K562 (cell line): Measurements from ENCODE around the gene OST4. TPM values are rescaled to one million over a fixed set of nuclear protein-coding genes. Genes with fewer than 3 reads are reported as not detected.

Source experiments
- ARNT ChIP-seq, 2 experiments: fragments of 450-650 bp; IDR thresholded peaks; 2 replicates each; pipeline ENCODE4 v1.6.1; 2016; ENCODE audit warnings: mild to moderate bottlenecking in 1 of 2
- CHD7 ChIP-seq: fragments of 200-600 bp; sonication (generic); IDR thresholded peaks from one replicate; pipeline ENCODE4 v1.6.1; 2012; ENCODE audit warnings: mild to moderate bottlenecking, low read depth, low read length, inconsistent platforms
- HMGN3 ChIP-seq: IDR thresholded peaks from 2 replicates; pipeline ENCODE4 v1.6.1; 2011; ENCODE audit warnings: borderline replicate concordance, low read depth, mild to moderate bottlenecking, mixed read lengths, low read length; ENCODE audit not compliant: insufficient read length; ENCODE audit errors: extremely low read depth
- KHSRP ChIP-seq: fragments of 450-650 bp; IDR thresholded peaks from 2 replicates; pipeline ENCODE4 v1.6.1; 2017
- NFIC ChIP-seq: fragments of 450-650 bp; IDR thresholded peaks from 2 replicates; pipeline ENCODE4 v1.6.1; 2017; ENCODE audit warnings: mild to moderate bottlenecking, inconsistent platforms
- NR4A1 ChIP-seq, 2 experiments: fragments of 250-450 bp in 1 of 2; fragments of 450-650 bp in 1 of 2; sonication (Bioruptor Pico) in 1 of 2; IDR thresholded peaks; 2 replicates each; pipeline versions ENCODE4 v1.4.0 to v1.6.1; 2016 to 2020; ENCODE audit warnings: mild to moderate bottlenecking in 2 of 2, missing compliant biosample characterization in 1 of 2, missing genetic modification characterization in 1 of 2, moderate library complexity in 1 of 2
- POU5F1 ChIP-seq: fragments of 150-350 bp; IDR thresholded peaks from 2 replicates; pipeline ENCODE4 v1.6.1; 2014; ENCODE audit warnings: borderline replicate concordance, low read length, low read depth, mild to moderate bottlenecking; ENCODE audit not compliant: partially characterized antibody
- RUNX1 ChIP-seq: sonication (generic); IDR thresholded peaks from 2 replicates; pipeline ENCODE4 v1.6.1; 2016; ENCODE audit warnings: antibody characterized with exemption, low read depth
- SIRT6 ChIP-seq: IDR thresholded peaks from one replicate; pipeline ENCODE4 v1.6.1; 2012; ENCODE audit warnings: low read depth, mild to moderate bottlenecking, control low read depth, inconsistent platforms, low read length, moderate library complexity
- TARDBP ChIP-seq: fragments of 450-650 bp; IDR thresholded peaks from 2 replicates; pipeline ENCODE4 v1.6.1; 2016
- TEAD1 ChIP-seq, 2 experiments: fragments of 450-650 bp in 1 of 2; sonication (generic) in 1 of 2; formaldehyde crosslinking; IDR thresholded peaks; 2 replicates each; pipeline versions ENCODE4 v1.4.0 to v1.8.0; 2020 to 2022; ENCODE audit warnings: mild to moderate bottlenecking in 2 of 2, missing genetic modification reagents in 1 of 2
- TRIM25 ChIP-seq: fragments of 450-650 bp; IDR thresholded peaks from 2 replicates; pipeline ENCODE4 v1.7.0; 2016; ENCODE audit warnings: borderline replicate concordance
- ZNF444 ChIP-seq: fragments of 250-450 bp; sonication (Bioruptor Pico); IDR thresholded peaks from 2 replicates; pipeline ENCODE4 v1.4.0; 2020; ENCODE audit warnings: mild to moderate bottlenecking, moderate library complexity
- polyA plus RNA-seq, 8 experiments: library from polyadenylated mRNA; depleted of rRNA in 4 of 8; stranded (reverse) in 5 of 8; unstranded in 3 of 8; fragments of >200 nt; fragmentation: Nextera tagmentation in 2 of 8; fragmentation: Illumina TruSeq in 1 of 8; extraction: Ambion mirVana in 2 of 8; extraction: Trizol in 1 of 8; gene quantifications; 2 replicates each; pipeline versions ENCODE4 v1.2.1 to v1.2.3, GENCODE V29; 2011 to 2014; ENCODE audit warnings: inconsistent platforms in 1 of 8, missing spikeins in 1 of 8
- total RNA-seq, 7 experiments: library from RNA; depleted of rRNA in 6 of 7; stranded (reverse); fragments of >200 nt in 6 of 7; fragmentation: Illumina TruSeq in 2 of 7; extraction: Trizol in 2 of 7; gene quantifications; 2 replicates each; pipeline versions ENCODE4 v1.2.1 to v1.2.3, GENCODE V29; 2011 to 2021; ENCODE audit warnings: low replicate concordance in 1 of 7
- TF ChIP-seq, protein P1 (sequence below): sonication (generic); formaldehyde crosslinking; IDR thresholded peaks from 2 replicates; pipeline ENCODE4 v1.8.1; 2023; ENCODE audit warnings: mild to moderate bottlenecking, missing genetic modification reagents

The OST4 gene
- total and polyA plus RNA-seq, 9 of the 15 experiments (the other 6 are each of a cell fraction or from before 2014, with no cell fraction given), result 186 to 1,155 (median 355) TPM

DNA sequence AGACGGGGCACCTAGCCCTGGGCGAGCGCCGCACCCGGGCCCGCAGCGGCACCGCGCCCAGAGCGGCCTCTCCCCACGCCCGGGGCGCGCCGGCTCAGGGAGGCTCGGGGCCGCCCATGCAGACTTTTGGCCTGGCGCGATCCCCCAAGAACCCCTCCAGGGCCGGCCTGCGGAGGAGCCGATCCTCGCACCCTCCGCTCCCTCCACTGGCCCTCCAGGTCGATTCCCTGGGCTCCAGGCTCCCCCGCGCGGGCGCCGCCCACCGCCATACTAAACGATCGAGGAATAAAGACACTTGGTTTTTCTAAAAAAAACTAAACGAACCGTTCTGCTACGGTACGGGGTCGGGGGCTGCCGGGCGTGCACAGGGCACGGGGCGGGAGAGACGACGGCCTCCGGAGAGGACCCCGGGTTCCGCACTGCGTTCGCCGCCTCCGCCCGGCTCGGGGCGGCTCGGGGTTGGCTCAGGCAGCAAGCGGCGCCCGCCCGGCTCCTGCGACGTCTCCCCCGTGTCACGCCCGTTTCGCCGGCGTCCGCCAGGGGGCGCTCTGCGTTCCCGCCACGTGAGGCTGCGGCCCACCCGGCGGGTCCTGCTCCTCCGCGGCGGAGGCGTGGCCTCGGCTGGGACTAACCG, 14.8 kb upstream of the OST4 start (continued):
- peak in 1 of 2 experiments; percentile 51; a peak in 1 of 4 replicates for TF ChIP-seq TEAD1 (CRISPR knock-in tag; IDR thresholded peaks at IDR 0.05)
- no peak for TF ChIP-seq ARNT (IDR thresholded peaks at IDR 0.05)
- TF ChIP-seq SIRT6, result no peak
- TF ChIP-seq TARDBP, result no peak
- TF ChIP-seq CHD7, result no peak
- no peak for TF ChIP-seq POU5F1
- peak; percentile 67 for TF ChIP-seq HMGN3
- TF ChIP-seq NR4A1 (CRISPR knock-in tag; IDR thresholded peaks at IDR 0.05), result no peak
- TF ChIP-seq NR4A1 (tag; IDR thresholded peaks at IDR 0.05), result no peak
- TF ChIP-seq RUNX1, result no peak
- TF ChIP-seq KHSRP, result no peak
- TF ChIP-seq, protein P1, sequence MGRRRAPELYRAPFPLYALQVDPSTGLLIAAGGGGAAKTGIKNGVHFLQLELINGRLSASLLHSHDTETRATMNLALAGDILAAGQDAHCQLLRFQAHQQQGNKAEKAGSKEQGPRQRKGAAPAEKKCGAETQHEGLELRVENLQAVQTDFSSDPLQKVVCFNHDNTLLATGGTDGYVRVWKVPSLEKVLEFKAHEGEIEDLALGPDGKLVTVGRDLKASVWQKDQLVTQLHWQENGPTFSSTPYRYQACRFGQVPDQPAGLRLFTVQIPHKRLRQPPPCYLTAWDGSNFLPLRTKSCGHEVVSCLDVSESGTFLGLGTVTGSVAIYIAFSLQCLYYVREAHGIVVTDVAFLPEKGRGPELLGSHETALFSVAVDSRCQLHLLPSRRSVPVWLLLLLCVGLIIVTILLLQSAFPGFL (CRISPR knock-in tag), result 0 out of 2 replicates have a peak, but pooled peaks have one; percentile 47
- TF ChIP-seq NFIC, result peak; percentile 45
- TF ChIP-seq TRIM25, result no peak
- TF ChIP-seq ZNF444 (CRISPR knock-in tag), result no peak
